ENCODE measurements around the gene KIF25.

Gene KIF25

GRCh38 chr6:168090064-168090690, 92.7 kb downstream of the KIF25 start:
- Histone ChIP-seq H3K4me1 (ENCODE audit: insufficient read depth, low read length, poor library complexity, severe bottlenecking) (no peaks in the 10 kb centered on the region), H3K79me2 (ENCODE audit: insufficient read depth, low read length) (no peaks in the 10 kb centered on the region), H3F3A (ENCODE audit: low read depth) (no peaks in the 10 kb centered on the region), H3K9ac (ENCODE audit: low read depth, low read length, poor library complexity, severe bottlenecking) (no peak overlapping the region), H3K9me3 (ENCODE audit: insufficient read depth, low read depth, low read length) (peaks cover 13% of the 10 kb centered on the region; the same call in 1 of the 2 replicates), H3K36me3 (ENCODE audit: insufficient read depth, low read length) (no peaks in the 10 kb centered on the region), H3K4me3 (ENCODE audit: low read length, poor library complexity, severe bottlenecking) (no peak overlapping the region), H2AFZ (ENCODE audit: low read length) (no peak overlapping the region), H3K9me2 (replicated peaks; ENCODE audit: low read depth, low read length) (no peaks in the 10 kb centered on the region), H3K27me3 (ENCODE audit: insufficient read depth, low read length, poor library complexity, severe bottlenecking) (no peaks in the 10 kb centered on the region), H4K20me1 (ENCODE audit: insufficient read depth, low read length, poor library complexity, severe bottlenecking) (no peaks in the 10 kb centered on the region), H3K4me2 (ENCODE audit: low read depth, low read length, poor library complexity, severe bottlenecking) (no peak overlapping the region)
- TF ChIP-seq, protein P1, sequence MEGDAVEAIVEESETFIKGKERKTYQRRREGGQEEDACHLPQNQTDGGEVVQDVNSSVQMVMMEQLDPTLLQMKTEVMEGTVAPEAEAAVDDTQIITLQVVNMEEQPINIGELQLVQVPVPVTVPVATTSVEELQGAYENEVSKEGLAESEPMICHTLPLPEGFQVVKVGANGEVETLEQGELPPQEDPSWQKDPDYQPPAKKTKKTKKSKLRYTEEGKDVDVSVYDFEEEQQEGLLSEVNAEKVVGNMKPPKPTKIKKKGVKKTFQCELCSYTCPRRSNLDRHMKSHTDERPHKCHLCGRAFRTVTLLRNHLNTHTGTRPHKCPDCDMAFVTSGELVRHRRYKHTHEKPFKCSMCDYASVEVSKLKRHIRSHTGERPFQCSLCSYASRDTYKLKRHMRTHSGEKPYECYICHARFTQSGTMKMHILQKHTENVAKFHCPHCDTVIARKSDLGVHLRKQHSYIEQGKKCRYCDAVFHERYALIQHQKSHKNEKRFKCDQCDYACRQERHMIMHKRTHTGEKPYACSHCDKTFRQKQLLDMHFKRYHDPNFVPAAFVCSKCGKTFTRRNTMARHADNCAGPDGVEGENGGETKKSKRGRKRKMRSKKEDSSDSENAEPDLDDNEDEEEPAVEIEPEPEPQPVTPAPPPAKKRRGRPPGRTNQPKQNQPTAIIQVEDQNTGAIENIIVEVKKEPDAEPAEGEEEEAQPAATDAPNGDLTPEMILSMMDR (conservative IDR thresholded peaks at IDR 0.05; ENCODE audit: low read length) = no peak
- TF ChIP-seq EZH2phosphoT487 (IDR thresholded peaks at IDR 0.05; ENCODE audit: borderline replicate concordance) = no peak

GRCh38 chr6:168090706-168091105, 93.2 kb downstream of the KIF25 start:
- TF ChIP-seq, protein P1 (conservative IDR thresholded peaks at IDR 0.05; ENCODE audit: low read length) = no peak
- TF ChIP-seq EZH2phosphoT487 (IDR thresholded peaks at IDR 0.05; ENCODE audit: borderline replicate concordance) = no peak
- Histone ChIP-seq H3K4me3 (ENCODE audit: low read length, poor library complexity, severe bottlenecking) (no peak overlapping the region), H3K27me3 (ENCODE audit: insufficient read depth, low read length, poor library complexity, severe bottlenecking) (no peaks in the 10 kb centered on the region), H3K9ac (ENCODE audit: low read depth, low read length, poor library complexity, severe bottlenecking) (no peak overlapping the region), H2AFZ (ENCODE audit: low read length) (no peak overlapping the region), H3K36me3 (ENCODE audit: insufficient read depth, low read length) (no peaks in the 10 kb centered on the region), H3K4me2 (ENCODE audit: low read depth, low read length, poor library complexity, severe bottlenecking) (no peak overlapping the region), H3K79me2 (ENCODE audit: insufficient read depth, low read length) (no peaks in the 10 kb centered on the region), H3K9me3 (ENCODE audit: insufficient read depth, low read depth, low read length) (peaks cover 11% of the 10 kb centered on the region; the same call in 1 of the 2 replicates), H3F3A (ENCODE audit: low read depth) (no peaks in the 10 kb centered on the region), H4K20me1 (ENCODE audit: insufficient read depth, low read length, poor library complexity, severe bottlenecking) (no peaks in the 10 kb centered on the region), H3K4me1 (ENCODE audit: insufficient read depth, low read length, poor library complexity, severe bottlenecking) (no peaks in the 10 kb centered on the region), H3K9me2 (replicated peaks; ENCODE audit: low read depth, low read length) (no peaks in the 10 kb centered on the region)

GRCh38 chr6:168091381-168092264, 94.2 kb downstream of the KIF25 start:
- no peak overlapping the region for H3K4me3 ChIP-seq (ENCODE audit: low read length, poor library complexity, severe bottlenecking)
- H3K36me3 ChIP-seq (ENCODE audit: insufficient read depth, low read length) = no peaks in the 10 kb centered on the region
- H3K27me3 ChIP-seq (ENCODE audit: insufficient read depth, low read length, poor library complexity, severe bottlenecking) = no peaks in the 10 kb centered on the region
- TF ChIP-seq EZH2phosphoT487 (IDR thresholded peaks at IDR 0.05; ENCODE audit: borderline replicate concordance) = no peak
- TF ChIP-seq, protein P1 (conservative IDR thresholded peaks at IDR 0.05; ENCODE audit: low read length) = no peak
- H4K20me1 ChIP-seq (ENCODE audit: insufficient read depth, low read length, poor library complexity, severe bottlenecking) = no peaks in the 10 kb centered on the region
- H3F3A ChIP-seq (ENCODE audit: low read depth) = no peaks in the 10 kb centered on the region
- H2AFZ ChIP-seq (ENCODE audit: low read length) = no peak overlapping the region
- H3K4me2 ChIP-seq (ENCODE audit: low read depth, low read length, poor library complexity, severe bottlenecking) = no peak overlapping the region
- no peaks in the 10 kb centered on the region for H3K79me2 ChIP-seq (ENCODE audit: insufficient read depth, low read length)
- peaks cover 11% of the 10 kb centered on the region; the same call in 1 of the 2 replicates for H3K9me3 ChIP-seq (ENCODE audit: insufficient read depth, low read depth, low read length)
- H3K4me1 ChIP-seq (ENCODE audit: insufficient read depth, low read length, poor library complexity, severe bottlenecking) = no peaks in the 10 kb centered on the region
- no peaks in the 10 kb centered on the region for H3K9me2 ChIP-seq (replicated peaks; ENCODE audit: low read depth, low read length)
- no peak overlapping the region for H3K9ac ChIP-seq (ENCODE audit: low read depth, low read length, poor library complexity, severe bottlenecking)

Measured in Loucy (cell line).